Panc1 (cell line): Measurements from ENCODE around the gene DUSP3. TPM values are rescaled to one million over a fixed set of nuclear protein-coding genes. Genes with fewer than 3 reads are reported as not detected.

ENCODE experiments used
- ATAC-seq: fragments of 200-7000 bp; cut with Tn5 transposase; 2 replicates; pipeline ENCODE4 v1.9.1; 2020; ENCODE audit warnings: mild to moderate bottlenecking, moderate library complexity
- BruUV-seq: library from RNA; stranded (reverse); fragments of 400-500 nt; replicated peaks from 2 replicates; lab custom pipeline; 2021; lab: Mats Ljungman, UMichigan
- CTCF ChIA-PET: fragments of 300-600 bp; sonication (Branson Sonifier 250); formaldehyde crosslinking; loops from one replicate; lab custom pipeline; 2022; ENCODE audit warnings: antibody characterized with exemption; lab: Charles Lee
- POLR2A ChIA-PET: fragments of 300-600 bp; sonication (Branson Sonifier 250); formaldehyde crosslinking; loops from one replicate; lab custom pipeline; 2022; ENCODE audit warnings: antibody characterized with exemption; lab: Charles Lee
- DNase-seq: peaks from one replicate; pipeline ENCODE4 v3.0.0-alpha.2; 2010; ENCODE audit warnings: low read depth, low spot score
- H3K27ac ChIP-seq: 2 replicates; pipeline ENCODE4 v1.5.1; 2011; ENCODE audit warnings: mild to moderate bottlenecking, low read length, inconsistent platforms
- H3K27me3 ChIP-seq: fragments of 200-500 bp; sonication (Bioruptor generic); 2 replicates; pipeline ENCODE4 v1.6.0; 2014; ENCODE audit warnings: low read length, inconsistent platforms; ENCODE audit not compliant: control insufficient read depth, insufficient read depth
- H3K36me3 ChIP-seq: fragments of 200-500 bp; sonication (Bioruptor generic); 2 replicates; pipeline ENCODE4 v1.5.1; 2014; ENCODE audit warnings: inconsistent platforms, mild to moderate bottlenecking, low read length, moderate library complexity; ENCODE audit not compliant: control insufficient read depth, insufficient read depth
- H3K4me1 ChIP-seq: 2 replicates; pipeline ENCODE4 v1.5.1; 2011; ENCODE audit warnings: inconsistent platforms, mild to moderate bottlenecking, low read length, moderate library complexity; ENCODE audit not compliant: control insufficient read depth, insufficient read depth
- H3K4me3 ChIP-seq, 2 experiments: 2 replicates each; pipeline ENCODE4 v1.5.1; 2011 to 2012; ENCODE audit warnings: low read depth in 2 of 2, low read length in 2 of 2, mild to moderate bottlenecking in 2 of 2, inconsistent platforms in 1 of 2, moderate library complexity in 1 of 2
- H3K9me3 ChIP-seq: fragments of 200-500 bp; sonication (Bioruptor generic); 2 replicates; pipeline ENCODE4 v1.5.1; 2014; ENCODE audit warnings: low read depth, mild to moderate bottlenecking, inconsistent platforms, low read length, moderate library complexity; ENCODE audit not compliant: control insufficient read depth, insufficient read depth
- CTCF ChIP-seq: fragments of 450-650 bp; IDR thresholded peaks from 2 replicates; pipeline ENCODE4 v1.5.1; 2017; ENCODE audit warnings: mild to moderate bottlenecking
- POLR2AphosphoS5 ChIP-seq: IDR thresholded peaks from 2 replicates; pipeline ENCODE4 v1.6.1; 2012; ENCODE audit warnings: mild to moderate bottlenecking, low read depth, low read length, moderate library complexity
- SIN3A ChIP-seq: IDR thresholded peaks from 2 replicates; pipeline ENCODE4 v1.6.1; 2012; ENCODE audit warnings: low read depth, mild to moderate bottlenecking, low read length, moderate library complexity, borderline replicate concordance; ENCODE audit not compliant: insufficient read depth
- TCF7L2 ChIP-seq: IDR thresholded peaks from 2 replicates; pipeline ENCODE4 v1.6.1; 2011; ENCODE audit warnings: mild to moderate bottlenecking, low read depth, low read length, inconsistent platforms
- in situ Hi-C: cut with HindIII; loops from 2 replicates; pipeline ENCODE4 v1.10.0; 2016; ENCODE audit warnings: low sequenced_read_pairs, low pct_unique_long_range_greater_than_20kb
- intact Hi-C: fragments of 100-400 bp; cut with micrococcal nuclease; formaldehyde crosslinking; loops from one replicate; pipeline ENCODE4 v1.10.0; 2022; ENCODE audit not compliant: unreplicated experiment
- total RNA-seq: library from RNA; stranded (reverse); gene quantifications from one replicate; pipeline ENCODE4 v1.2.1, GENCODE V29; 2021; ENCODE audit not compliant: unreplicated experiment
- TF ChIP-seq, protein P1 (sequence below), 2 experiments: IDR thresholded peaks; 2 replicates each; pipeline ENCODE4 v1.6.1; 2011 to 2012; ENCODE audit warnings: low read depth in 2 of 2, control low read depth in 1 of 2, low read length in 1 of 2, mild to moderate bottlenecking in 1 of 2, moderate library complexity in 1 of 2; ENCODE audit not compliant: insufficient read depth in 1 of 2

DUSP3 gene
- total RNA-seq, 1 experiment from 2014 or later = 41.6 TPM

DNA sequence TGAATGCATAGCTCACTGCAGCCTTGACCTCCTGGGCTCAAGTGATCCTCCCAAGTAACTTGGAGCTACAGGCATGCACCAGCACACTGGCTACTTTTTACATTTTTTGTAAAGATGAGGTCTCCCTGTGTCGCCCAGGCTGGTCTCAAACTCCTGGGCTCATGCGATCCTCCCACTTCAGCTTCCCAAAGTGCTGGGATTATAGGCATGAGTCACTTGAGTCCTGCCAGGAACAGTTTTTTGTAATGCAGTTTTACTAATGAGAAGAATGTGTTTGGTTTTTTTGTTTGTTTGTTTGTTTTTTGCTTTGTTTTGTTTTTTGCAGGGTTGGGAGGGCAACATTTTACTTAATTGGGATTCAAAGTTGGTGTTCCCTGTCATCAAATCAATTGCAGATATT lies 42.4 kb downstream of the DUSP3 start:
- no peak overlapping the region for H3K4me3 ChIP-seq
- H3K36me3 ChIP-seq = no peaks in the 10 kb centered on the region
- CTCF ChIA-PET = no interaction called here
- intact Hi-C loops (no loop called here), in situ Hi-C loops (no loop called here)
- no peaks in the 10 kb centered on the region for H3K9me3 ChIP-seq
- POLR2A ChIA-PET = no interaction called here
- no TSS peak for BruUV-seq
- ATAC-seq = no peak
- no peaks in the 10 kb centered on the region for H3K4me1 ChIP-seq
- DNase-seq = no peak
- no peak for TF ChIP-seq TCF7L2
- no peak for TF ChIP-seq POLR2AphosphoS5
- no peak for TF ChIP-seq CTCF
- TF ChIP-seq, protein P1, sequence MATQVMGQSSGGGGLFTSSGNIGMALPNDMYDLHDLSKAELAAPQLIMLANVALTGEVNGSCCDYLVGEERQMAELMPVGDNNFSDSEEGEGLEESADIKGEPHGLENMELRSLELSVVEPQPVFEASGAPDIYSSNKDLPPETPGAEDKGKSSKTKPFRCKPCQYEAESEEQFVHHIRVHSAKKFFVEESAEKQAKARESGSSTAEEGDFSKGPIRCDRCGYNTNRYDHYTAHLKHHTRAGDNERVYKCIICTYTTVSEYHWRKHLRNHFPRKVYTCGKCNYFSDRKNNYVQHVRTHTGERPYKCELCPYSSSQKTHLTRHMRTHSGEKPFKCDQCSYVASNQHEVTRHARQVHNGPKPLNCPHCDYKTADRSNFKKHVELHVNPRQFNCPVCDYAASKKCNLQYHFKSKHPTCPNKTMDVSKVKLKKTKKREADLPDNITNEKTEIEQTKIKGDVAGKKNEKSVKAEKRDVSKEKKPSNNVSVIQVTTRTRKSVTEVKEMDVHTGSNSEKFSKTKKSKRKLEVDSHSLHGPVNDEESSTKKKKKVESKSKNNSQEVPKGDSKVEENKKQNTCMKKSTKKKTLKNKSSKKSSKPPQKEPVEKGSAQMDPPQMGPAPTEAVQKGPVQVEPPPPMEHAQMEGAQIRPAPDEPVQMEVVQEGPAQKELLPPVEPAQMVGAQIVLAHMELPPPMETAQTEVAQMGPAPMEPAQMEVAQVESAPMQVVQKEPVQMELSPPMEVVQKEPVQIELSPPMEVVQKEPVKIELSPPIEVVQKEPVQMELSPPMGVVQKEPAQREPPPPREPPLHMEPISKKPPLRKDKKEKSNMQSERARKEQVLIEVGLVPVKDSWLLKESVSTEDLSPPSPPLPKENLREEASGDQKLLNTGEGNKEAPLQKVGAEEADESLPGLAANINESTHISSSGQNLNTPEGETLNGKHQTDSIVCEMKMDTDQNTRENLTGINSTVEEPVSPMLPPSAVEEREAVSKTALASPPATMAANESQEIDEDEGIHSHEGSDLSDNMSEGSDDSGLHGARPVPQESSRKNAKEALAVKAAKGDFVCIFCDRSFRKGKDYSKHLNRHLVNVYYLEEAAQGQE (IDR thresholded peaks at IDR 0.05; ENCODE audit: insufficient read depth in 1 of 2, low read depth in 2 of 2, low read length in 1 of 2) = no peak
- TF ChIP-seq SIN3A = no peak
- no peak overlapping the region for H3K27ac ChIP-seq
- no peaks in the 10 kb centered on the region for H3K27me3 ChIP-seq

- in situ Hi-C loops = no loop called here
- CTCF ChIA-PET = no interaction called here
Measured at GRCh38 chr17:43734376-43734775, 44.4 kb downstream of the DUSP3 start.

More at GRCh38 chr17:43734376-43734775, 44.4 kb downstream of the DUSP3 start:
- intact Hi-C loops = no loop called here
- Histone ChIP-seq H3K4me3 (no peak overlapping the region), H3K27ac (no peak overlapping the region), H3K4me1 (no peaks in the 10 kb centered on the region), H3K27me3 (no peaks in the 10 kb centered on the region), H3K9me3 (no peaks in the 10 kb centered on the region), H3K36me3 (no peaks in the 10 kb centered on the region)
- DNase-seq (no peak), ATAC-seq (no peak)
- POLR2A ChIA-PET = no interaction called here
- no TSS peak for BruUV-seq
- TF ChIP-seq CTCF = no peak
- TF ChIP-seq TCF7L2 = no peak
- no peak for TF ChIP-seq SIN3A
- TF ChIP-seq, protein P1 (IDR thresholded peaks at IDR 0.05; ENCODE audit: insufficient read depth in 1 of 2, low read depth in 2 of 2, low read length in 1 of 2) = no peak
- no peak for TF ChIP-seq POLR2AphosphoS5
